T-helper 2 cell treated with Interferon-gamma antibody and Interleukin-4, amounts not matched to agents 100 ng/mL and 5 ng/mL, for 36 hours (primary cell): ENCODE results near the gene SNED1. TPM values are rescaled to one million over a fixed set of nuclear protein-coding genes. Genes with fewer than 3 reads are reported as not detected.

Experiments used
- intact Hi-C: fragments of 100-400 bp; cut with micrococcal nuclease; formaldehyde crosslinking; loops from one replicate; pipeline ENCODE4 v1.15.1; 2023
- total RNA-seq: library from RNA; stranded (reverse); gene quantifications from 2 replicates; pipeline ENCODE4 v1.2.3, GENCODE V29; 2022

SNED1 gene
- total RNA-seq, 1 donor from 2014 or later = 29.8 TPM

GRCh38 chr2:240991378-240992263 lies 6.8 kb upstream of the SNED1 start:
- intact Hi-C loops = no loop called here

GRCh38 chr2:240992572-240993291 lies 5.7 kb upstream of the SNED1 start:
- intact Hi-C loops = no loop called here

- intact Hi-C loops = no loop called here
Measured at GRCh38 chr2:240993446-240994170, 4.8 kb upstream of the SNED1 start.

- intact Hi-C loops = no loop called here
Measured at GRCh38 chr2:240994171-240994896, 4.1 kb upstream of the SNED1 start.

- intact Hi-C loops = no loop called here
Measured at GRCh38 chr2:240995041-240996021, 3.1 kb upstream of the SNED1 start.

GRCh38 chr2:240996161-240996833 lies 2.1 kb upstream of the SNED1 start:
- intact Hi-C loops = no loop called here

GRCh38 chr2:240996834-240997140 lies 1.6 kb upstream of the SNED1 start:
- intact Hi-C loops = no loop called here

- intact Hi-C loops = no loop called here
Measured at GRCh38 chr2:240997141-240997855, 1.1 kb upstream of the SNED1 start.

- intact Hi-C loops = no loop called here
Measured at GRCh38 chr2:240998706-240998994, 232 bp downstream of the SNED1 start.

- intact Hi-C loops = no loop called here
Measured at GRCh38 chr2:240998995-240999791, 775 bp downstream of the SNED1 start.

- intact Hi-C loops = no loop called here
Measured at GRCh38 chr2:240999873-241000541, 1.6 kb downstream of the SNED1 start.

GRCh38 chr2:241000831-241001321 lies 2.5 kb downstream of the SNED1 start:
- intact Hi-C loops = no loop called here

- intact Hi-C loops = no loop called here
Measured at GRCh38 chr2:241001413-241002274, 3.2 kb downstream of the SNED1 start.

- intact Hi-C loops = no loop called here
Measured at GRCh38 chr2:241002275-241003046, 4.0 kb downstream of the SNED1 start.

- intact Hi-C loops = no loop called here
Measured at GRCh38 chr2:241003047-241003360, 4.6 kb downstream of the SNED1 start.

GRCh38 chr2:241003369-241003768 lies 5.0 kb downstream of the SNED1 start:
- intact Hi-C loops = no loop called here
